Gastroesophageal sphincter (tissue), 3 donors: ENCODE measurements around the gene DISC1.

Experiments
- EP300 ChIP-seq: sonication (generic); formaldehyde crosslinking; IDR thresholded peaks from one replicate; pipeline ENCODE4 v1.6.1; 2017; ENCODE audit warnings: antibody characterized with exemption, mild to moderate bottlenecking
- TF ChIP-seq, protein P1 (sequence below), 4 experiments: fragments of 200-600 bp in 2 of 4; fragments of 450-650 bp in 2 of 4; sonication (generic) in 1 of 4; IDR thresholded peaks; one replicate each; pipeline ENCODE4 v1.5.1; 2017 to 2019; ENCODE audit warnings: antibody characterized with exemption in 4 of 4, mild to moderate bottlenecking in 2 of 4, moderate library complexity in 2 of 4

DNA sequence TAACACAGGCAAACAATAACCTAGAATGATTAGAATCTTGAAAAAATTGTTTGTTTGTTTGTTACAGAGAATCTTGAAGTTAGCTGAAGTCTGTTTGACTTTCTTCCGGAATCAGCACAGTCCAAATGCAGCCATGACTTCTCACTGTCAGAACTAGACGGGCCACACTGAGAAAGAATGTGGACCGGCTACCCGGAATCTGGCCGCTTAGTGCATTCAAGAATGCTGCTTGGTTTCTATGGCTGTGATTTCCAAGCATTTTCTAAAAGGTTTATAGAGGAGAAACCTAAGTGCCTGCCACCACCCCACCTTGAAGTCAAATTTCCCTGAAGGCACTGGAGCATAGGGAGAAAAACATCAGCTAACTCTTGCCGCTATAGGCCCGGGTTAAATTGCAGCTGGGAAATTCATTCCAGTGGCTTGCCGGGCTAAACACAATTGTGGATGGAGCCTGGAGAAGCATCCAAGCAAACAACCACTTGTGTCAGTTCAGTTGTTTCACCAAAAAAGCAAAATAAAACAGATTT lies 231.1 kb downstream of the DISC1 start:
- TF ChIP-seq, protein P1, sequence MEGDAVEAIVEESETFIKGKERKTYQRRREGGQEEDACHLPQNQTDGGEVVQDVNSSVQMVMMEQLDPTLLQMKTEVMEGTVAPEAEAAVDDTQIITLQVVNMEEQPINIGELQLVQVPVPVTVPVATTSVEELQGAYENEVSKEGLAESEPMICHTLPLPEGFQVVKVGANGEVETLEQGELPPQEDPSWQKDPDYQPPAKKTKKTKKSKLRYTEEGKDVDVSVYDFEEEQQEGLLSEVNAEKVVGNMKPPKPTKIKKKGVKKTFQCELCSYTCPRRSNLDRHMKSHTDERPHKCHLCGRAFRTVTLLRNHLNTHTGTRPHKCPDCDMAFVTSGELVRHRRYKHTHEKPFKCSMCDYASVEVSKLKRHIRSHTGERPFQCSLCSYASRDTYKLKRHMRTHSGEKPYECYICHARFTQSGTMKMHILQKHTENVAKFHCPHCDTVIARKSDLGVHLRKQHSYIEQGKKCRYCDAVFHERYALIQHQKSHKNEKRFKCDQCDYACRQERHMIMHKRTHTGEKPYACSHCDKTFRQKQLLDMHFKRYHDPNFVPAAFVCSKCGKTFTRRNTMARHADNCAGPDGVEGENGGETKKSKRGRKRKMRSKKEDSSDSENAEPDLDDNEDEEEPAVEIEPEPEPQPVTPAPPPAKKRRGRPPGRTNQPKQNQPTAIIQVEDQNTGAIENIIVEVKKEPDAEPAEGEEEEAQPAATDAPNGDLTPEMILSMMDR (IDR thresholded peaks at IDR 0.05): no peak
- no peak for TF ChIP-seq EP300
